ENCODE results near the gene GPR161. TPM values are rescaled to one million over a fixed set of nuclear protein-coding genes. Genes with fewer than 3 reads are reported as not detected.
"Not testable (repeated sequence)": the region's sequence is repeated elsewhere in the genome, so short reads cannot be mapped to it uniquely, and the experiment has no call there.

The GPR161 gene
- 11.9 and 12.9 TPM in 2 replicates for total RNA-seq

DNA sequence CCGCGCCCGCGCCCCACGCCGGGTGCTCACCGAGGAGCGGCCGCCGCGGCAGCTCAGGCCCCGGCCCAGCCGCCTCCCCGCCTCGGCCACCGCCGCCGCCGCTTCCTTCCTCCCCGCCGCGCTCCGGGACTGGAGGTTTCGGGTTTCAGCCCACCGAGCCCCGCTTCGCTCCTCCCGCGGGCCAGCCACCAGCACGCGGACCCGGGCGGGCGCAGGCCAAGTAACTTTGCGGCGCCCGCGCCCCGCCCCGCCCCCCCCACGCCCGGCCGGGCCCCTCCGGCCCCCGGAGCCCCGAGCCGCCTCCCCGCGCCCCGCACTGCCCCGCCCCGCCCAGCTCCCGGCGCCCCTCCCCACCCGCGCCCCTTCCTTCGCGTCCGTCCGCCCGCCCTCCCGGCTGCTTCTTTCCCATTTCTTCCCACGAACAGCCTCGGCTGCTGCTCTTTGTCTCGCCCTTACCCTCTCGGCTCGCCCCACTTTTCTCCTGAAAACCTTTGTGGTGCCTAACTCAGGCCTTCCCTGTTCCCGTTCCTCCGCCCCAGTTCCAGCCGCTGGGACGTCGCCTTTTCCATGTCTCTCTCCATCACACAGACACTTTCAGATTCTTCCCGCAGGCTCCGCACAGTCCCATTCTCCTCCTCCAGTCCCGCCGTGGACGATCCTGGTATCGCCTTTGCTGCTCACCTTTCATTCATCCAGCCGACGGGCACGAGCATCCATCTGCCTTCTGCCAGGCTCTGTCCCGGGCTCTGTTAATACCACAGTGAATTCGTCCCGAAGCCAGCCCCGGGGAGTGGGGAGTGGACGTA is at the start of gene GPR161:
Gene GPR161 (minus strand): TSS at position 222 of the 806 bp plus-strand sequence. CDS start 32,080 bp downstream, outside the sequence.
- DNase-seq (ENCODE audit: low read depth in 2 of 2): peak in 1 of 2 donors; percentile 65

GRCh38 chr1:168181063-168181720 is 44.5 kb upstream of the GPR161 start:
- DNase-seq (ENCODE audit: low read depth in 2 of 2): not testable (repeated sequence)

- no peak for DNase-seq (ENCODE audit: low read depth in 2 of 2)
Observed at GRCh38 chr1:168180148-168180524, 43.4 kb upstream of the GPR161 start.

- peak in 1 of 2 donors; percentile 9 for DNase-seq (ENCODE audit: low read depth in 2 of 2)
Observed at GRCh38 chr1:168179438-168180147, 42.9 kb upstream of the GPR161 start.

GRCh38 chr1:168178638-168179437 is 42.1 kb upstream of the GPR161 start, which contains the start of gene TIPRL:
TIPRL (plus strand) TSS chr1:168178962; CDS start chr1:168179078, 116 bp downstream.
- peak; percentile 85 to 96 for DNase-seq (ENCODE audit: low read depth in 2 of 2)

GRCh38 chr1:168178227-168178637 is 41.5 kb upstream of the GPR161 start:
- DNase-seq (ENCODE audit: low read depth in 2 of 2): no peak

DNA sequence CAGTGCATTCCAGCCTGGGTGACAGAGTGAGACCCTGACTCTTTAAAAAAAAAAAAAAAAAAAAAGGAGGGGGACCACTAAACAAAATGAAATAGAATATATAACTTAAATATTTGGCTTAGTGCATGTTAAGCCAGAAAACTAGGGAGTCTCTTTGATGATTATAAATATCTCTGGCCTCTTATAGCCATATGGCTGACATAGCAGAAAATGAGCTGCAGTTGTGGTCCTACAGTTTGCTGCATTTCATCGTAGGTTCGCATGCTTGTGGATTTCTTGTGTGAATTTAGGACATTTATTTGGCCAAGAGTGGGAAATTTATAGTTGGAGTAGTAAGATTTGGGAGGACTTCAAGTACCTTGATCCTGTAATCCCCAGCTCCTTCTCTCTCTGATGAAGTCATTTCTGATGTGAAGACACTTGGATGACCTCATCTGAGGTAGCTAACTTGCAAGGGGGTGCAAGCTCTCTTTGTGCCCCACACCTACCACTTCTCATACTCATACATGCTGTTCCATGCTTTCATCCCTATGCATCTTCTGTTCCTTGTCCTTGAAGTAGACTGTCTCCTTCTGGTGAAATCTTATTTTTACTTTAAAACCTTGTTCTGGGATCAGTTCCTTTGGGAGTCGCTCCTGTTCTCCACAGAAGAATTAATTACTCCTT is 35.7 kb upstream of the GPR161 start:
- no peak for DNase-seq (ENCODE audit: low read depth in 2 of 2)

DNA sequence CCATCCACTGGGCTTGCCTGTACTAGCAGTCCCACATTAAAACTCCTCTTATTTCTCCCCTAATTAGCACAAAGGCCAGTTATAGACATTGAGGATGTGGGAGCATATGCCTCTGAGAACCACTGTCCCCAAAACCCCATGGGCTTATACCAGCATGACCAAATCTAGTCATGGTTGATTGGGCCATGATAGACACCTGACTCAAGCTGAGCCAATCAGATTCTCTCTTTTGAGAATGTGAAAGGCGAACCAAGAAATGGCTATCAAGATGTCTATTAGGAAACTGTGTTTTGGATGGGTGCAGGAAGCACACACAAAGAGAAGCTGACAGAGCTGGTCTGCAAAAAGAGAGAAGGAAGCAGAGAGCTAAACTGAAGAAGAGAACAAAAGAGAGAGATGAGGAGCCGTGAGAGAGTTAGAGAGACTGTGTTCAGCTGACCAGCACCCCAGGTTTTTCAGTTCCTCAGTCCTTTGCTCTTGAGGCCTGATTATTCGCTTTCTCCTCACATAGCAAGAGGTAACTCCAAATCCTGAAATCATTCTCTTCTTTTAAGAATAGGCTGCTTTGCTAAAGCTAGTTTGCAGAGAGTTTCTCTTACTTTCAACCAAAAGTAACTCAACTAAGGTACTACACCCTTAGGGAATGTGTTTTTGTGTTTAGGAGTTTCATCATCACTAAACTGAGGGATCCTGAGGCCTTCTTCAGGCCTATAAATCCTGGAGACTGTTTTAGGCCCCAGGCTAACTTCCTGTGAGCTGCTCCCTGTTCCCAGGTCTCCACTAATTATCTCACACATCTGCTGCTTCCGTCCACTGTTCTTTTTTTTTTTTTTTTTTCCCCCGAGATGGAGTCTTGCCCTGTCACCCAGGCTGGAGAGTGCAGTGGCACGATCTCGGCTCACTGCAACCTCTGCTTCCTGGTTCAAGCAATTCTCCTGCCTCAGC is 34.1 kb upstream of the GPR161 start:
- DNase-seq (ENCODE audit: low read depth in 2 of 2): no peak

GRCh38 chr1:168167806-168168205 is 31.1 kb upstream of the GPR161 start:
- no peak for DNase-seq (ENCODE audit: low read depth in 2 of 2)

GRCh38 chr1:168164771-168165170 is 28.0 kb upstream of the GPR161 start:
- DNase-seq (ENCODE audit: low read depth in 2 of 2): no peak

DNA sequence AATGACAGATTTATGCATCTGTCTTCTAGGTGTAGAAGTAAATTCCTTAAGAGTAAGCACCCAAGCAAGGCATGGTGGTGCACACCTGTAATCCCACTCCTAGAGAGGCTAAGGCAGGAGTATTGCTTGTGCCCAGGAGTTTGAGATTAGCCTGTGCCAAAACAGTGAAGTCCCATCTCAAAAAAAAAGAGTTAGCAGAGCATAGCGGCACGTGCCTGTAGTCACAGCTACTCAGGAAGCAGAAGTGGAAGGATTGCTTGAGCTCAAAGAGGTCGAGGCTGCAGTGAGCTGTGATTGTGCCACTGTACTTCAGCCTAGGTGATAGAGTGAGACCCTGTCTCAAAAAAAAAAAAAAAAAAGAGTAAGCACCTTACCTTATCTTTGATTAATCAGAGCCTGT is 26.9 kb upstream of the GPR161 start:
- no peak for DNase-seq (ENCODE audit: low read depth in 2 of 2)

DNA sequence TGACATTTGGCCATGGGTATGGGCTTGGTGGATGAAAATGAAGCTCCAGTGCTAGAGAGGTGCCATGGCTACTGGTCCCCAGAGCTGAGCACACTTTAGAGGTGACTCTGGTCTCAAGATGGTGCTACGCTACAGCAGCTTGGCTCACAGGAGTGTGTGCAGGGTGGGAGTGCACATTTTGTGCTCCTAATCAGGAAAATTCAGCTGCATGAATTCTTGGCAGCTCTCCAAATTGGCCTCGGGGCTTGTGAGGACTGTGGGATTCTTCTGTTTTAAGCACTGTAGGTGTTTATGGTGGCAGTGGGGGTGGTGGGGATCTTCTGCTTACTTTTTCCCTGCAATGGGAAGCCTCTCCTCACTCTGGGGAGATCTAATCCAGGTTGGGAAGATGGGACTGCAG is 24.7 kb upstream of the GPR161 start:
- DNase-seq (ENCODE audit: low read depth in 2 of 2): no peak

GRCh38 chr1:168159979-168160378 is 23.2 kb upstream of the GPR161 start:
- no peak for DNase-seq (ENCODE audit: low read depth in 2 of 2)

- no peak for DNase-seq (ENCODE audit: low read depth in 2 of 2)
Observed at GRCh38 chr1:168159251-168159650, 22.5 kb upstream of the GPR161 start.

- DNase-seq (ENCODE audit: low read depth in 2 of 2): no peak
Observed at GRCh38 chr1:168157638-168158037, 20.9 kb upstream of the GPR161 start.

DNA sequence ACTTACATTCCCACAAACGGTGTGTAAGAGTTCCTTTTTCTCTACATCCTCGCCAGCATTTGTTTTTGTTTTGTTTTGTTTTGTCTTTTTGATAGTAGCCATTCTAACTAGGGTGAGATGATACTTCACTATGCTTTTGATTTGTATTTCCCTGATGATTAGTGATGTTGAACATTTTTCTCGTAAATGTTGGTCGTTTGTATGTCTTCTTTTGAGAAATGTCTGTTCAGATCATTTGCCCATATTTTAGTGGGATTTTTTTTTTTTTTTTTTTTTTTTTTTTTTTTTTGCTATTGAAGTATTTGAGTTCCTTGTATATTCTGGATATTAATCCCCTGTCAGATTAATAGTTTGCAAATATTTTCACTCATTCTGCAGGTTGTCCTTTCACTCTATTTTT is 19.2 kb upstream of the GPR161 start:
- DNase-seq (ENCODE audit: low read depth in 2 of 2): no peak

DNA sequence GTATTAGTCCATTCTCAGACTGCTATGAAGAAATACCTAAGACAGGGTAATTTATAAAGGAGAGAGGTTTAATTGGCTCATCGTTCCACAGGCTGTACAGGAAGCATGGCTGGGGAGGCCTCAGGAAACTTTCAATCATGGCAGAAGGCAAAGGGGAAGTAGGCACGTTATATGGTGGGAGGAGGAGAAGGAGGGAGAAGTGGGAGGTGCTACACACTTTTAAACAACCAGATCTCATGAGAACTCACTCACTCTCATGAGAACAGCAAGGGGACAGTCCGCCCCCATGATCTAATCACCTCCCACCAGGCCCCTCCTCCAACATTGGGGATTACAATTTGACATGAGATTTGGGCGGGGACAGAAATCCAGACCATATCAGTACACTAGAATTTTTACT is 18.0 kb upstream of the GPR161 start:
- DNase-seq (ENCODE audit: low read depth in 2 of 2): not testable (repeated sequence)

DNA sequence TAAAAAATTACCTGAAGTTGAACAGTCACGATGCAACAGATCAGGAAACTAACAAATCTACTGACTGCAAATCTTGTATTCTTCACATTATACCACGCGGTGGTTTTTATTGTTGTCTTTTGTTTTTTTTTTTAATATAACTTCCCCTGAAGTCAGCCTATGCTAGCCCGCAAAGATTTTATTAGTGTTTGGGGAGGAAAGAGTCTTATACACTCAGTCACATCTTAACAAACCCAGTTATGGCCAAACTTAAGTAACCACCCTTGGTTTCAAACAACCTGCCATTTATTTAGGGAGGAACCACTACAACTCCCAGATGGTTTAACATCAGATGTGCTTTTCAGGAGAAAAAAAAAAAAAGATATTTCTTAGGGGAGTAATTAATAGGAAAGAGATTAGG is 15.2 kb upstream of the GPR161 start:
- no peak for DNase-seq (ENCODE audit: low read depth in 2 of 2)

DNA sequence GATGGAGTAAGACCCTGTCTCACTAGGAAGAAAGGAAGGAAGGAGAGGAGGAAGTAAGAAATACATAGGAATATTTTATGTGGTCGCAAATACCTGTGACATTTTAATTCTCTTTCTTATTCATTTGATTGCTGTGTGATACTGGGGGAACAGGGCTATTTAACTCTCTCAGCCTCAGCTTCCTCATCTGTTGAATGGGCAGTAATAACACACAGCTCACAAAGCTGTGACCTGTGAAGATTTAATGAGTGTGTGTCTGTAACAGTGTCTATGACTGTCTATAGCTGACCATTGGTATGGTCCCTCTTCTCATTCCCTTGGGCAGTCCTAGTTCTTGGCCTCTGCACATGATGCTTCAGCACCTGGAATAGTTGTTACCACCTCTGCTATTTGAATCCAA is 13.6 kb upstream of the GPR161 start:
- no peak for DNase-seq (ENCODE audit: low read depth in 2 of 2)

DNA sequence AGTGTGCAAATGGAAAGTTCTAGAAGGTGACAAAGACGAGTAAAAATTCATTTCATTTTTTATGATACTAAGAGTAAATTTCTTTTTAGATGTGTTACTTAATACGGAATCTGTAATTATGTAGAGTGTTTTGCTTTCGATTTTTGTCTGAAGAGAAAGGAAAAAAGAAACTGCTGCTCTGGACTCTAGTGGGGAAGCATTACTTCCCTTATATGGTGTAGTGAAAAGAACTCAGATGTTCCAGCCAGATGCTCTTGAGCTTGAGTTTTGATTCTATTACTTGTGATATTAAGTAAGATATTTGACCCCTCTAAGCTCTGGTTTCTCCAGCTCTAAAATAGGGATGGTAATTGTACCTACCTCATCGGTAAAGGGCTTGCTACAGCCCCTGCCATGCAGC is 12.2 kb upstream of the GPR161 start:
- no peak for DNase-seq (ENCODE audit: low read depth in 2 of 2)

All from dermis microvascular lymphatic vessel endothelial cell (primary cell).